C4-2B (cell line): ENCODE measurements around the gene TMEM205.

ENCODE experiments used
- CTCF ChIP-seq: fragments of 450-650 bp; conservative IDR thresholded peaks from 2 replicates; pipeline ENCODE4 v1.5.1; 2017; ENCODE audit warnings: mild to moderate bottlenecking
- ZFX ChIP-seq: fragments of 450-650 bp; IDR thresholded peaks from 2 replicates; pipeline ENCODE4 v1.6.1; 2017

GRCh38 chr19:11377756-11378155 is 31.7 kb upstream of the TMEM205 start:
- no peak for TF ChIP-seq CTCF
- no peak for TF ChIP-seq ZFX
